Mesodermal cell (in vitro differentiated cells): Measurements from ENCODE around the gene MAP4K4.
"Not testable (repeated sequence)": the region's sequence is repeated elsewhere in the genome, so short reads cannot be mapped to it uniquely, and the experiment has no call there.

Experiments
- H3K27ac ChIP-seq: 2 replicates; pipeline ENCODE4 v1.7.0; 2013; ENCODE audit warnings: mild to moderate bottlenecking, low read depth, low read length, moderate library complexity; ENCODE audit not compliant: severe bottlenecking
- H3K36me3 ChIP-seq: 2 replicates; pipeline ENCODE4 v1.7.1; 2013; ENCODE audit warnings: mild to moderate bottlenecking, low read length, moderate library complexity; ENCODE audit not compliant: control insufficient read depth, insufficient read depth
- H3K4me1 ChIP-seq: one replicate; pipeline ENCODE4 v1.7.1; 2013; ENCODE audit warnings: mild to moderate bottlenecking, low read length; ENCODE audit not compliant: insufficient read depth, control insufficient read depth, poor library complexity, severe bottlenecking
- H3K4me3 ChIP-seq: 2 replicates; pipeline ENCODE4 v1.7.0; 2013; ENCODE audit warnings: low read length, control low read depth, mild to moderate bottlenecking; ENCODE audit not compliant: insufficient read depth, poor library complexity, severe bottlenecking; ENCODE audit errors: extremely low read depth
- H3K9me3 ChIP-seq: 2 replicates; pipeline ENCODE4 v1.7.1; 2013; ENCODE audit warnings: mild to moderate bottlenecking, low read length, moderate library complexity; ENCODE audit not compliant: control insufficient read depth
- WGBS, 2 experiments: methylation state at CpG; one replicate each; pipeline ENCODE4 v1.1.5; 2013; ENCODE audit warnings: missing lambda C conversion rate in 2 of 2; ENCODE audit not compliant: insufficient coverage in 2 of 2; 5-methylcytosine and 5-hydroxymethylcytosine counted together

Gene MAP4K4

GRCh38 chr2:101912545-101912944 lies 215.0 kb downstream of the MAP4K4 start:
- Histone ChIP-seq H3K36me3 (no peaks in the 10 kb centered on the region), H3K4me3 (no peak overlapping the region), H3K27ac (no peak overlapping the region), H3K4me1 (no peaks in the 10 kb centered on the region), H3K9me3 (peaks cover 8% of the 10 kb centered on the region)
- WGBS, 2 experiments, result 67% methylated on average over 1 of the region's 2 CpGs; no CpG with 5 or more reads in 1 of the 2 experiments

GRCh38 chr2:101921319-101921952 lies 223.9 kb downstream of the MAP4K4 start:
- Histone ChIP-seq H3K27ac (no peak overlapping the region), H3K9me3 (peaks cover 8% of the 10 kb centered on the region), H3K36me3 (no peaks in the 10 kb centered on the region), H3K4me3 (no peak overlapping the region), H3K4me1 (no peaks in the 10 kb centered on the region)
- WGBS, 2 experiments, result 91 to 98% methylated on average over 4 of the region's 5 CpGs

- Histone ChIP-seq H3K4me3 (no peak overlapping the region), H3K27ac (no peak overlapping the region), H3K4me1 (no peaks in the 10 kb centered on the region), H3K36me3 (no peaks in the 10 kb centered on the region), H3K9me3 (peaks cover 13% of the 10 kb centered on the region)
- 80% methylated on average over 2 of the region's 2 CpGs; no CpG with 5 or more reads in 1 of the 2 experiments for WGBS, 2 experiments
These were observed 224.4 kb downstream of the MAP4K4 start for GRCh38 chr2:101921953-101922325.

GRCh38 chr2:101924311-101924710 lies 226.8 kb downstream of the MAP4K4 start:
- H3K4me1 ChIP-seq, H3K4me3 ChIP-seq, H3K27ac ChIP-seq, H3K36me3 ChIP-seq: not testable (repeated sequence)
- peaks cover 24% of the 10 kb centered on the region for H3K9me3 ChIP-seq

- Histone ChIP-seq H3K9me3 (peaks cover 26% of the 10 kb centered on the region), H3K36me3 (no peaks in the 10 kb centered on the region), H3K4me3 (no peak overlapping the region), H3K4me1 (no peaks in the 10 kb centered on the region), H3K27ac (no peak overlapping the region)
- WGBS, 2 experiments, result 89% methylated on average over 3 of the region's 3 CpGs; no CpG with 5 or more reads in 1 of the 2 experiments
These were observed 232.5 kb downstream of the MAP4K4 start for GRCh38 chr2:101930019-101930418.

- peaks cover 5% of the 10 kb centered on the region for H3K4me1 ChIP-seq
- 63 to 86% methylated on average over 3 of the region's 4 CpGs for WGBS, 2 experiments
- no peaks in the 10 kb centered on the region for H3K36me3 ChIP-seq
- H3K4me3 ChIP-seq, result no peak overlapping the region
- peaks cover 23% of the 10 kb centered on the region for H3K9me3 ChIP-seq
- H3K27ac ChIP-seq, result no peak overlapping the region
These were observed 233.3 kb downstream of the MAP4K4 start for GRCh38 chr2:101930847-101931246.

- H3K9me3 ChIP-seq, result peaks cover 20% of the 10 kb centered on the region
- H3K4me3 ChIP-seq, result no peak overlapping the region
- no peak overlapping the region for H3K27ac ChIP-seq
- WGBS, 2 experiments, result 89 to 95% methylated on average over 2 of the region's 3 CpGs
- H3K4me1 ChIP-seq, result peaks cover 7% of the 10 kb centered on the region
- H3K36me3 ChIP-seq, result no peaks in the 10 kb centered on the region
These were observed 233.9 kb downstream of the MAP4K4 start for GRCh38 chr2:101931402-101931801.

GRCh38 chr2:101935764-101936163 lies 238.3 kb downstream of the MAP4K4 start:
- H3K4me1 ChIP-seq, H3K36me3 ChIP-seq, H3K4me3 ChIP-seq, H3K27ac ChIP-seq, H3K9me3 ChIP-seq: not testable (repeated sequence)
- 65 to 76% methylated on average over 2 to 4 of the region's 4 CpGs for WGBS, 2 experiments

GRCh38 chr2:101942851-101943250 lies 245.3 kb downstream of the MAP4K4 start:
- no peaks in the 10 kb centered on the region for H3K4me1 ChIP-seq
- H3K27ac ChIP-seq, result no peak overlapping the region
- no peaks in the 10 kb centered on the region for H3K36me3 ChIP-seq
- 83 to 100% methylated on average over 1 to 2 of the region's 3 CpGs for WGBS, 2 experiments
- H3K4me3 ChIP-seq, result no peak overlapping the region
- no peaks in the 10 kb centered on the region for H3K9me3 ChIP-seq
